T-helper 1 cell (primary cell): ENCODE data around the gene KLK11.

Experiments
- DNase-seq, 5 donors: peaks; one replicate each; pipeline ENCODE4 v3.0.0-alpha.2; 2012 to 2020

KLK11 gene

DNA sequence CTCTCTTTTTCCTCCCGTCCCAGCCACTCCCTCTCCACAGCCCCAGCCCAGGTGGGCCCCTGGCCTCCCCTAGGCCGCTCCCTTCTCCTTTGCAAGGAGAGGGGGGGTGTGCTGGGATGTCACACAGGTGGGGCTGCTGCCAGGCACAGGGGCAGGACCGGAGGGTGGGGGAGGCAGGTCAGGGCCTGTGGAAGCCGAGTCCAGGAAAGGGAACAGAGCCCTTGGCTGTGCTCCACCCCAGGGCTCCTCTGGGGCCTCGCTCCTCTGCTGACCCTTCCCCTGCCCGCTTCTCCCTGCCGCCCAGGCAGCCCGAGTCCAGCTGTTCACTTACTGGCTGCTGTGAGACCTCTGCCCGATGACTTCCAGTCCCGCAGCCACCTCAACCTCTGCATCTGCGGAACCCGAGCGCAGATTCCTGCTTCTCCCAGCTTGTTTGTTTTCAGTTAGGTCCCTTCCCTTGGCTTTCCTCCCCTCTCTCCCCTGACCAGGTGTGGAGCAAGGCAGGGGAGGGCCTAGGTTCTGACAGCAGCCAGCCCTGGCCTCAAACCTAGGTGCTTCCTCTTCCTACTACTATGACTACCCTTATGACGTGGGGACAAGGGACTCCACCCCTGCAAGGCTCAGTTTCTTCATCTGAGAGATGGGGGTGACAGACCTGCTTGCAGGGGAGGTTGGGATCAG lies 850 bp upstream of the KLK11 start:
- no peak for DNase-seq

- DNase-seq, result no peak
These were observed 435 bp downstream of the KLK11 start for GRCh38 chr19:51025809-51026553.

DNA sequence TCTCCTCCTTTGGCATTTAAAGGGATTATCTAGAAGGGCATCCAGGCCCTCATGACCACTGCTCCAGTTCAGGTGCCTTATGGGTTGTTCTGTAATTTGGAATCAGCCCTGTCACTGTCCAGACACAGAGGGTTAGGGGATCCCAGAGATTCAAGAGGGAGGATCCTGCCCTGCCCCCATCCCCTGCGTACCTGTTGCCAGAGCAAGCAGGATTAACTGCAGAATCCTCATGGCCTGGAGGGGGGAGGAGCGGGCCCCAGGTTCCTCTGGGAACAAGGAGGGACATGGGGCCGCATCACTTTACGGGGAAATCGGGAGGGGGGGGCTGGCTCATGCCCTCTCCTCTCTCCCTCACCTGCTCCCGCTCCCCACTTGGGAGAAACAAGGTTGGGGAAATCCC lies 1.0 kb downstream of the KLK11 start:
- DNase-seq, result no peak

DNA sequence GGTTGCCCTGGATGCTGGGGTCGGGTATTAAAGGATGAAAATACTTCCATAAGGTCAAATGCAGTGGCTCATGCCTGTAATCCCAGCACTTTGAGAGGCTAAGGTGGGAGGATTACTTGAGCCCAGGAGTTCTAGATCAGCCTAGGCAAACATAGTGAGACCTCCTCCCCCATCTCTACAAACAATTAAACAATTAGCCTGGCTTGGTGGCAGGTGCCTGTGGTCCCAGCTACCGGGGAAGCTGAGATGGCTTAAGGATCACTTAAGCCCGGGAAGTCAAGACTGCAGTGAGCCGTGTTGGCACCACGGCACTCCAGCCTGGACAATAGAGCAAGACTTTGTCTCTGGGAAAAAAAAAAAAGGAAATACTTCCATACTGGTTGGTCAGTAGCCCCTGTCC lies 1.5 kb downstream of the KLK11 start:
- no peak for DNase-seq

DNA sequence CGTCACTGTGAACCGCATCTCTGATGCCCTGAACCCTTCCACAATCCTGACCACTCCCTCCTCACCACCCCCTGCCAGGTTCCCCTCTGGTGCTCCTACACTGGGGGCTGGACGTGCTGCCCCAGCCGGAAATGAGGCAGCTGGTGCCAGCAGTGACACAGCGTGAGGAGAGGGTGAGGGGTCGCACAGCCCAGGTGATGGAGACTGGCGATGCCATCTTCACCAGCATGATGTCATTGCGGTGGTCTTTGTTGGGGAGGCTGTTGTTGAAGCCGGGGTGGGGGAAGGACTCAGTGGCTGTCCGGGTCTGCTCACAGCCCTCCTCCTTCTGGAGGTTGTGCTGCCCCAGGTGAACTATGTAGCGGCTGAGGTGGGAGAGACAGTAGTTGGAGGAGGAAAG lies 2.5 kb downstream of the KLK11 start:
- no peak for DNase-seq

DNA sequence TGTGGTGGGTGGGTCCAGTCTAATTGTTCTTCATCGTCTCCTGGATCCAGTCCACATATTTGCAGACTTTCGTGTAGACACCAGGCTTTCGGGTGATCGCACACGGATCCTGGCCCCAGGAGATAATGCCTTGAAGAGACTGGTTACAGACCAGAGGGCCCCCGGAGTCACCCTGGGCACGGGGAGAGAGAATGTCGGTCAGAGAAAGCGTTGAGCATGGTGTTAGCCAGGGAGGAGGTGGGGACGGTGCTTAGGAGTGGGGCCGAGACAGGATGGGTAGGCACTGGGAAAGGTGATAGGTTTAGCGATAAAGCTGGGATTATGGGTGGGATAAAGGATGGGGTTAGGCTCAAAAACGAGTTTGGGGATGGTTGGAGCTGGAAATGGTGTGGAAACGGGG lies 3.9 kb downstream of the KLK11 start:
- no peak for DNase-seq

DNA sequence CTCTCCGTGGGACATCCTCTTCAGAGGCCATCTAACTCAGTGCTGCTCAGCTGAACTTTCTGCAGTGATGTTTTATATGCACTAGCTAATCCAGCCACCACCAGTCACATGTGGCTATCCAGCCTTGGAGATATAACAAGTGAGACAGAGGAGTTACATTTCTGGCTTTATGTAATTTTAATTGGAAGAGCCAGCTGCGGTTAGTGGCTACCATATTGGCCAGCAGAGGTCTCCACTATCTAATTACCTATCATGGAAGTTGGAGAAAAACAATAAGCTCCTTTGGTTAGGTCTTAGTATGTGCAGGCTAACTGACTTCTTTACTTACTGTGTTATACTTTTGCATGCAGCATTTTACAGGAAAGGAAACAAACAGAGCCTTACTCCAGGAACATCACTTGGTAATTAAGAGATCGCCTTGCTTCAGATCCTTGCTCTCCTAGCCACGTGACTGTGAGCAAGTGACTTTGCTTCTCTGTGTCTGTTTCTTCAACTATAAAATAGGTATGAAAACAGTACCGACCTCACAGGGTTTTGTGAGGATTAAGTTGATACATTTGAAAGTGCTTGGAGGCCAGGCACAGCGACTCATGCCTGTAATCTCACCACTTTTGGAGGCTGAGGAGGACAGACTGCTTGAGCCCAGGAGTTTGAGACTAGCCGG lies 5.3 kb downstream of the KLK11 start:
- no peak for DNase-seq

DNA sequence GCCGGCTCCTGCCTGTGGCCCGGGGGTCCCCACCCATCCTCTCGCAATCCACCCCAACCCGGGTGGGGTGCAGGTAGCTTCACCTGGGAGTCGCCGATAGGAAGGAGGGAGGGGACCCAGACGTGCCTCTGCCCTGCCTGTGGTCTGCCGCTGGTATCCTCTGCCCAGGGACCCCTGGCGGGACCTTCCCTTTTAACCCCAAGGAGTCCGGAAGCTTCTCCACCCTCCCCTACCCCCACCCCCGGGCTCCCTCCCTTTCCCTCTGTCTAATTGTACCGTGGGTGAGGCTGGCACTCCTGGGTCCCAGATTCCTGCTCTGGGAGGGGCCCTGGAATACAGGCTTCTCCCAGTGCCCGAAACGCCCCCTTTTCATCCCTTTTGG lies 6.9 kb downstream of the KLK11 start, which contains the start of gene KLK10:
KLK10 (minus strand) TSS at position 166 of the 382 bp plus-strand sequence. CDS start 579 bp downstream, outside the sequence.
- DNase-seq, result no peak

DNA sequence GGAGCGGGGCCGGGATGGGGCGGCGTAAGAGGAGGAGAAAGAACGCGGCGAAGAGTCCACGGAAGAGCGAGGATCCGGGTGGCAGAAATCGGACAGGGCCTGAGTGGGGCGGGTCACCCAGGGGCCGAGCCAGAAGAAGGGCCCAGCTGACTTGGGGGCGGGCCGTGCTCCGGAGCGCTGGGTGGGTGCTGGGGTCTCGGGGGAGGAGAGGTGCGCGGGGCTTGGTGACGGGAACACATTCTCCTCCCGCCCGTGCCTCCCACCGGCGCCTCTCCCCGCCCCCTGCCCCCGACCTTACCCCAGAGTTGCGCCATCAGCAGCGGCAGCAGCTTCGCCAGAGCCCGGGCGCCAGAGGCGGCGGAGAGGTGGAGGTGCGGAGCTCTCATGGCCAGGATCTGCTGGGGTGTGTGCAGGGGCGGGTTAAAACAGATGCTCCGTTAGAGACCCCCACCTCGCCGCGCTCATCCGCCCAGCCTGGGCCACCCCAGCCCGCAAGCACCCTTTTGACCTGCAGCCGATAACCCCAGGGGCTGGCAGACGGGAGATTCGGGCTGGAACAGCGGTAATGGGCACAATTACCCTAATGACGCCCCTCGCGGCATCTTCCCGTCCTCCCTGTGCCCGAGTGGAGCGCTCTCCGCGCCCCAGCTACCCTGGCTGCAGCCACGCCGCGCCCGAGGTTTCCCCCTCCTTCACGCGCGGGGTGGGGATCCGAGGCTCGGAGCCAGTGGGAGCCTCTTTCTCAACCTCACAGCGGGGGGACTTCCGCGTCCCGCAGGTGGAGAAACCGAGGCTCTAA lies 7.5 kb downstream of the KLK11 start:
- no peak for DNase-seq

DNA sequence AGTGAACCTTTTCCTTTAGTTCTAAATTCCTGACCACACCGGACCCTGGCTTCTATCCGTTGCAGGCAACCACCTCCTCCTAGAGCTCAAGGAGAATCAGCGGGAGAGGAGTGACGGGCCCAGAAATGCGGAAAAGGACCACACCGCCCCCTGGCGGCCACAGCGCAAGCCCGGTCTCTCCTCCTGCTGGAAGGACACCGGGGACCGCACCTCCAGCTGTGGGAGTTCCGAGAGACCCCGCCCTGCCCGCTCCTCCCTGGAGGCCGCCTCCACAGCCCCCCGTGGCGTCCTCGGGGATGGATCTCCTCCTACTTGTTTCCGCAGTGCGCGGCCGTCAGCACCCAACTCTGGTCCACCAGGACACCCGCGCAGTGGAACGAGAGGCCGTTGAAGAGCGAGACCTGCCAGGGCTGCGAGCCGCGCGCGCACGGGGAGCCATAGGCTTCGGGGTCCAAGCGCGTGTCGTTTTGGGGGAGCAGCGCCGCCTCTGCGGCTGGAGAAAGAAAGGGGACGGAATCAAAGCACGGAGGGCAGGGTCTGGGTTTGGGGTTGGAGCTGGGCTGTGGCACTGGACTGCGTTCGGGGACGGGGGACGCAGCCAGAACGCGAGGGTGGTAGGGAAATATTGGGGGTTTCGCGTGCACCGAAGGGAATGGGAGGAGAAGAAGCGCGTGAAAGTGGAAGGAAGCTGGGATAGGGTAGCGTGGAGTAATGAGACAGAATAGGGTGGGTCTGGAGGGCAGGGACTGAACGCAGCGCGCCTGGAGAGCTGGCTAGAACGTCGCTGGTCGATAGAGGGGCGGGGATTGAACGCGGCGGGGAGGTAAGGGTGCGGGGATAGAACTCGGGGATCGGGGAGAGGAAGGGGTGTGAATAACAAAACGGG lies 9.4 kb downstream of the KLK11 start:
- peak in 3 of 5 donors; percentile 34 to 56 (median 49) for DNase-seq

DNA sequence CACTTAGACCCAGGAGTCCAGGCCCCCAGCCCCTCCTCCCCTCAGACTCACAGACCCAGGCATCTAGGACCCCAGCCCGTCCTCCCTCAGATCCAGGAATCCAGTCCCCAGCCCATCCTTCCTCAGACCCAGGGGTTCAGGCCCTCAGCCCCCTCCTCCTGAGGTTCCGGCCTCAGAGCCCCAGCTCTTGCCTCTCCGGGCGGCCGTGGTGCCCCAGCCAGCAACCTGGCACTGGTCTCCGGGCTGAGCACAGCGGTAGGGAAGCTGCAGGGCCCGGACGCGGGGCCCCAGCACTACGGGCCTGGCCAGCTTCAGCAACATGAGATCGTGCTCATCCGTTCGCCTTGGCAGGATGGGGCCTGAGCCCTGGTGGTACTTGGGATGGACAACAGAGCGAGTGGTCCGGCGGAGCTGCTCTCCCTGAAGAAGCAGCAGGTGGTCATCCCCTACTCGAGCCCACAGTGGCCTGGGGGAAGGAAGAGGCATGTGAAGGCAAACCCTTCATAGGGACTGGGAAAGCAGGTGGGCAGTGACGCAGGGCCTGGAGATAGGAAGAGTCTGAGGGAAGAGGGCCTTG lies 10.6 kb downstream of the KLK11 start:
- DNase-seq, result no peak

- DNase-seq, result no peak
These were observed 12.2 kb downstream of the KLK11 start for GRCh38 chr19:51014242-51014641.

DNA sequence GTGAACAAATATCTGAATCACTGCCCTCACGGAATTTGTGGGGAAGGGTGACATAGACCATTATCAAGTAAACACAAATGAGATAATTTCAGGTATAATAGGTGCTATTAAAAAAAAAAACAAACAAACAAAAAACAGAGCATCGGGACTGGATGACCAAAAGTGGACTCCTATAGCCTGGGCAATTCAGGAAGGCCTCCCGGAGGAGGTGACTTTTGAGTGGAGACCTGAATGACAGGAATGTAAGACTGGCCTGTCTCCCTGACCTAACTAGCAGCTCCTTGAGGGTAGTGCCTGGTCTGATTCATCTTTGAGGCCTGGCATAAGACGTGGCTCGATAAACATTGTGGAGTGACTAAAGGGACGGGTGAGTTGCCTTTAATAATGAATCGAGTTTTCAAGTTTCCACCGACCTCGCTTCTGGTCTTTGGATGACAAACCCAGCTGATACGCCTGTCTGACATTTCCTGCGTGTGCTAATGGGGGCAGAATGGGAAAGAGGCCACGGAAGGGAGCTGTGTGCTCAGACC lies 13.7 kb downstream of the KLK11 start:
- no peak for DNase-seq

GRCh38 chr19:51010066-51010795 lies 16.2 kb downstream of the KLK11 start:
- DNase-seq, result no peak

- no peak for DNase-seq
These were observed 17.1 kb downstream of the KLK11 start for GRCh38 chr19:51009061-51009891.

- no peak for DNase-seq
These were observed 18.9 kb downstream of the KLK11 start for GRCh38 chr19:51007488-51007887.

- no peak for DNase-seq
These were observed 20.0 kb downstream of the KLK11 start for GRCh38 chr19:51006406-51006805.

DNA sequence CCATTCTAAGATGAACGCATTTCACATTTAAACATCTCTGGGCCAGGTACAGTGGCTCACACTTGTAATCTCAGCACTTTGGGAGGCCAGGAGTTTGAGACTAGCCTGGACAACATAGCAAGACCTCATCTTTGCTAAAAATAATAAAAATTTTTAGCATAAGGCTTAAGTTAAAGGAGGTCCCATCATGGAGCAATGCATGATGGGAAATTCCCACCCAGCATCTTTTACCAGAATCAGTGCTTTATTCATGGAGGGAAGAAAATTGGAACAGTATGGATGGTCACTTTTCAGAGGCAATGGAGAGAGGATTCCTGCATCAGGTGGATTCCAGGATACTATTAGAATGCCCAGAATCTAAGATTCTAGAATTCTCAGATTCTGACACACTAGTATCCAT lies 21.2 kb downstream of the KLK11 start:
- DNase-seq, result no peak

DNA sequence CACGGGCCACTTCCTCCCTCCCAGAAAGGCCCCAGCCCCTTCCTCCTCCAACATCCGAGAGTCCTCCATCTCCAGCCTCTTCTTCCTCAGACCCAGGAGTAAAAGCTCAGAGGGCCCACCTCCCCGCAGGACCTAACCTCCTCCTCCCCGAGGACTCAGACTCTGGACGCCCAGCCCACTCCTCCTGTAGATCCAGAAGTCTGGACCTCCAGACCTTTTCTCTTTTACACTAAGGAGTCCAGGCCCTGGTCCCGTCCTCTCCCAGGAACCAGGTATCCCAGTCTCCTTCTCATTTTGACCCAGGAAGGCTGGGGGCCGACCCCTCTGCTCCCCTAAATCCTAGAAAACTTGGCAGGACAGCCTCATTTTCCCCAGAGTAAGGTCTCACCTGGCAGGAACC lies 23.1 kb downstream of the KLK11 start:
- DNase-seq, result no peak
